ENCODE measurements around the gene ST6GALNAC5.

DNA sequence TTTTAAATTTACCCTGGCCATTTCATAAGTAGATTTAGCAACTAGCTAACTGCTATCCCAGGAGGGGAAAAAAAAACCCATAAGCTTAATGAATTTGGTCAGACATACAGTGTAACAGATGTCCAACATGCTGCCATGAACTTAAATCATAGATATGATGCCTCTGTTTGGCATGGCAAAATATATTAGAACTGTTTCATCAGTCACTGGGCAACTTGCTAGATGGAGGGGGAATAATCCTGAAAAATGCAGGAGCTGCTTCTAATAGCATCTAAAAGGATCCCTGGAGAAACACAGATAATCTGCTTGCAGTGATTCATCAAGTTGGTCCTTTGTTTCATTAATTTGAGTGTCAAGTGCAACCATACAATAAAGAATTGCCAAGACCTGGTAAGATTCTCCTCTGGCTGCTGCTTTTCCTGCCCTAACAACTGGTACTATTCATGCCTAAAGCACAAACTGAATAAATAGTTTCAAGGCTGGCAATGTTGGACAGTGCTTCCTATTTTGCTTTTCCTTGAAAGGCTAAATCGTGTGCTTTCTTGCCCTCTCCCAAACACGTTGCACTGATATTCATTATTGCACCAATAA is 1.5 kb upstream of the ST6GALNAC5 start:
- no peak for TF ChIP-seq POLR2AphosphoS5 (IDR thresholded peaks at IDR 0.05; ENCODE audit: insufficient read depth, low read depth, low read length)
- TF ChIP-seq CTCF (IDR thresholded peaks at IDR 0.05; ENCODE audit: extremely low read depth in 1 of 2, insufficient read depth in 1 of 2, low read depth in 1 of 2, low read length in 2 of 2), result no peak
- TF ChIP-seq, protein P1, sequence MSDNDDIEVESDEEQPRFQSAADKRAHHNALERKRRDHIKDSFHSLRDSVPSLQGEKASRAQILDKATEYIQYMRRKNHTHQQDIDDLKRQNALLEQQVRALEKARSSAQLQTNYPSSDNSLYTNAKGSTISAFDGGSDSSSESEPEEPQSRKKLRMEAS (IDR thresholded peaks at IDR 0.05; ENCODE audit: insufficient read depth, insufficient read length), result no peak
- TF ChIP-seq POLR2A (IDR thresholded peaks at IDR 0.05; ENCODE audit: low read depth, low read length), result no peak

All from endothelial cell of umbilical vein (primary cell).